PC-9 (cell line): ENCODE data around the gene NPHP4. TPM values are rescaled to one million over a fixed set of nuclear protein-coding genes. Genes with fewer than 3 reads are reported as not detected.

Source experiments
- BruUV-seq: library from RNA; stranded (reverse); fragments of 400-500 nt; replicated peaks from 2 replicates; lab custom pipeline; 2021; lab: Mats Ljungman, UMichigan
- CTCF ChIA-PET: fragments of 300-600 bp; sonication (Branson Sonifier 250); formaldehyde crosslinking; loops from one replicate; lab custom pipeline; 2022; ENCODE audit warnings: antibody characterized with exemption; lab: Charles Lee
- POLR2A ChIA-PET: fragments of 300-600 bp; sonication (Branson Sonifier 250); formaldehyde crosslinking; loops from one replicate; lab custom pipeline; 2022; ENCODE audit warnings: antibody characterized with exemption; ENCODE audit not compliant: unreplicated experiment; lab: Charles Lee
- DNase-seq, 2 experiments: peaks; one replicate each; pipeline versions ENCODE4 v3.0.0 to v3.0.0-alpha.2; 2015 to 2022; ENCODE audit warnings: mixed read lengths in 1 of 2
- H2AFZ ChIP-seq: fragments of 200-600 bp; sonication (generic); 2 replicates; pipeline ENCODE4 v1.8.1; 2017; ENCODE audit warnings: antibody characterized with exemption
- H3F3A ChIP-seq: fragments of 200-600 bp; sonication (generic); 2 replicates; pipeline ENCODE4 v1.8.1; 2017; ENCODE audit warnings: antibody characterized with exemption, mild to moderate bottlenecking, low read depth; ENCODE audit not compliant: insufficient read depth
- H3K27ac ChIP-seq: fragments of 200-600 bp; sonication (generic); 2 replicates; pipeline ENCODE4 v1.6.1; 2016; ENCODE audit warnings: mixed run types
- H3K27me3 ChIP-seq: fragments of 200-600 bp; sonication (generic); 2 replicates; pipeline ENCODE4 v1.6.1; 2016; ENCODE audit warnings: low read depth, mixed run types; ENCODE audit not compliant: insufficient read depth
- H3K36me3 ChIP-seq: fragments of 200-600 bp; sonication (generic); 2 replicates; pipeline ENCODE4 v1.6.1; 2016; ENCODE audit warnings: low read depth, mixed run types
- H3K4me1 ChIP-seq: fragments of 200-600 bp; sonication (generic); replicated peaks from 2 replicates; pipeline ENCODE4 v1.6.1; 2016; ENCODE audit warnings: mixed run types; ENCODE audit not compliant: insufficient read depth
- H3K4me2 ChIP-seq: fragments of 200-600 bp; sonication (generic); 2 replicates; pipeline ENCODE4 v1.6.1; 2017; ENCODE audit warnings: mixed run types
- H3K4me3 ChIP-seq: fragments of 200-600 bp; sonication (generic); 2 replicates; pipeline ENCODE4 v1.6.1; 2016; ENCODE audit warnings: mixed run types
- H3K79me2 ChIP-seq: fragments of 200-600 bp; sonication (generic); 2 replicates; pipeline ENCODE4 v1.6.1; 2017; ENCODE audit warnings: low read depth, mixed run types
- H3K9me2 ChIP-seq: fragments of 200-600 bp; sonication (generic); 2 replicates; pipeline ENCODE4 v1.8.1; 2017; ENCODE audit warnings: mild to moderate bottlenecking; ENCODE audit not compliant: insufficient read depth
- H3K9me3 ChIP-seq: fragments of 200-600 bp; sonication (generic); 2 replicates; pipeline ENCODE4 v1.8.1; 2016; ENCODE audit warnings: low read depth; ENCODE audit not compliant: insufficient read depth
- H4K20me1 ChIP-seq: fragments of 200-600 bp; sonication (generic); 2 replicates; pipeline ENCODE4 v1.8.1; 2017; ENCODE audit not compliant: insufficient read depth
- EZH2 ChIP-seq: fragments of 200-600 bp; sonication (generic); IDR thresholded peaks from 2 replicates; pipeline ENCODE4 v1.8.0; 2017; ENCODE audit warnings: antibody characterized with exemption, low read depth
- intact Hi-C: fragments of 100-400 bp; cut with micrococcal nuclease; formaldehyde crosslinking; loops from one replicate; pipeline ENCODE4 v1.10.0; 2022; ENCODE audit not compliant: unreplicated experiment
- total RNA-seq: library from RNA; stranded (reverse); gene quantifications from 2 replicates; pipeline ENCODE4 v1.2.3, GENCODE V29; 2021
- TF ChIP-seq, protein P1 (sequence below): fragments of 200-600 bp; sonication (generic); conservative IDR thresholded peaks from 2 replicates; pipeline ENCODE4 v1.6.1; 2017; ENCODE audit warnings: mixed run types, antibody characterized with exemption, mild to moderate bottlenecking, moderate library complexity

The NPHP4 gene
- total RNA-seq, 1 experiment from 2014 or later = 17.9 TPM

GRCh38 chr1:5887349-5887970 lies 104.8 kb downstream of the NPHP4 start:
- H3K9me2 ChIP-seq = no peaks in the 10 kb centered on the region
- no peaks in the 10 kb centered on the region for H3K4me1 ChIP-seq
- no peak overlapping the region for H3K4me2 ChIP-seq
- no peaks in the 10 kb centered on the region for H3K79me2 ChIP-seq
- no peaks in the 10 kb centered on the region for H3K9me3 ChIP-seq
- intact Hi-C loops = no loop called here
- no peaks in the 10 kb centered on the region for H4K20me1 ChIP-seq
- DNase-seq = no peak
- H3K27ac ChIP-seq = no peak overlapping the region
- no peak overlapping the region for H3K4me3 ChIP-seq
- CTCF ChIA-PET = no interaction called here
- BruUV-seq = no TSS peak
- H3K36me3 ChIP-seq = no peaks in the 10 kb centered on the region
- no peak for TF ChIP-seq EZH2
- TF ChIP-seq, protein P1, sequence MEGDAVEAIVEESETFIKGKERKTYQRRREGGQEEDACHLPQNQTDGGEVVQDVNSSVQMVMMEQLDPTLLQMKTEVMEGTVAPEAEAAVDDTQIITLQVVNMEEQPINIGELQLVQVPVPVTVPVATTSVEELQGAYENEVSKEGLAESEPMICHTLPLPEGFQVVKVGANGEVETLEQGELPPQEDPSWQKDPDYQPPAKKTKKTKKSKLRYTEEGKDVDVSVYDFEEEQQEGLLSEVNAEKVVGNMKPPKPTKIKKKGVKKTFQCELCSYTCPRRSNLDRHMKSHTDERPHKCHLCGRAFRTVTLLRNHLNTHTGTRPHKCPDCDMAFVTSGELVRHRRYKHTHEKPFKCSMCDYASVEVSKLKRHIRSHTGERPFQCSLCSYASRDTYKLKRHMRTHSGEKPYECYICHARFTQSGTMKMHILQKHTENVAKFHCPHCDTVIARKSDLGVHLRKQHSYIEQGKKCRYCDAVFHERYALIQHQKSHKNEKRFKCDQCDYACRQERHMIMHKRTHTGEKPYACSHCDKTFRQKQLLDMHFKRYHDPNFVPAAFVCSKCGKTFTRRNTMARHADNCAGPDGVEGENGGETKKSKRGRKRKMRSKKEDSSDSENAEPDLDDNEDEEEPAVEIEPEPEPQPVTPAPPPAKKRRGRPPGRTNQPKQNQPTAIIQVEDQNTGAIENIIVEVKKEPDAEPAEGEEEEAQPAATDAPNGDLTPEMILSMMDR = no peak
- no peak overlapping the region for H2AFZ ChIP-seq
- H3K27me3 ChIP-seq = no peaks in the 10 kb centered on the region
- POLR2A ChIA-PET = no interaction called here
- no peaks in the 10 kb centered on the region for H3F3A ChIP-seq

GRCh38 chr1:5886541-5887348 lies 105.5 kb downstream of the NPHP4 start:
- no peak overlapping the region for H3K4me2 ChIP-seq
- H3F3A ChIP-seq = no peaks in the 10 kb centered on the region
- no peaks in the 10 kb centered on the region for H3K79me2 ChIP-seq
- DNase-seq = no peak
- POLR2A ChIA-PET = interaction anchor here (0.7 kb wide), 1 partner anchor 20 kb away, joined by 3 read pairs; no protein-coding TSS in a partner anchor
- H4K20me1 ChIP-seq = no peaks in the 10 kb centered on the region
- H2AFZ ChIP-seq = no peak overlapping the region
- no peaks in the 10 kb centered on the region for H3K27me3 ChIP-seq
- H3K9me3 ChIP-seq = no peaks in the 10 kb centered on the region
- H3K9me2 ChIP-seq = no peaks in the 10 kb centered on the region
- no peaks in the 10 kb centered on the region for H3K36me3 ChIP-seq
- intact Hi-C loops = no loop called here
- no peak overlapping the region for H3K4me3 ChIP-seq
- no peaks in the 10 kb centered on the region for H3K4me1 ChIP-seq
- TF ChIP-seq, protein P1 = no peak
- TF ChIP-seq EZH2 = no peak
- H3K27ac ChIP-seq = no peak overlapping the region
- CTCF ChIA-PET = no interaction called here
- no TSS peak for BruUV-seq

DNA sequence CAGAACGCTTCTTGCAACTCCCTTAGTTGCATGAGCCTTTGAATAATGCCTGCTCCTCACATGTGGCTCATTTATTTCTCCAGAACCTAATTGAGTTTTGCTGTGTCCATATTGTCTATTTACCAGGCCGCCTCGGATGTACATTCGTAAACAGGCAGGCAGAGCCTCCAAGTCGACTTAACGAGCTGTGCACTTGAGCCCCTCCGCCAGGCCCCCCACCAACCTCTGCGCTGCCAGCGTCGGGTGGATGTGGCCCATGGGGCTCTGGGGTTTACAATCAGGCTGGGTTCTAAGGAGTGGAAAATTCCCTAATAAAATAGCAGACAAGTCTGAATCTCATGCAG lies 106.1 kb downstream of the NPHP4 start:
- Histone ChIP-seq H3K27me3 (no peaks in the 10 kb centered on the region), H3K79me2 (no peaks in the 10 kb centered on the region), H3K9me3 (no peaks in the 10 kb centered on the region), H3K4me2 (no peak overlapping the region), H4K20me1 (no peaks in the 10 kb centered on the region), H3K9me2 (no peaks in the 10 kb centered on the region), H3K4me1 (no peaks in the 10 kb centered on the region), H3K27ac (no peak overlapping the region), H2AFZ (no peak overlapping the region), H3K36me3 (no peaks in the 10 kb centered on the region), H3K4me3 (no peak overlapping the region), H3F3A (no peaks in the 10 kb centered on the region)
- TF ChIP-seq, protein P1 = no peak
- TF ChIP-seq EZH2 = no peak
- intact Hi-C loops = no loop called here
- no TSS peak for BruUV-seq
- CTCF ChIA-PET = no interaction called here
- POLR2A ChIA-PET = interaction anchor here (0.7 kb wide), 1 partner anchor 19 kb away, joined by 3 read pairs; no protein-coding TSS in a partner anchor
- DNase-seq = no peak
